Chondrocyte (in vitro differentiated cells): Measurements from ENCODE around the gene KLC1. TPM values are rescaled to one million over a fixed set of nuclear protein-coding genes. Genes with fewer than 3 reads are reported as not detected.
"Not testable (repeated sequence)": the region's sequence is repeated elsewhere in the genome, so short reads cannot be mapped to it uniquely, and the experiment has no call there.

Experiments used
- DNase-seq: peaks from one replicate; pipeline ENCODE4 v3.0.0; 2021; ENCODE audit warnings: mixed read lengths, low spot score
- H3K27ac Mint-ChIP-seq: one replicate; pipeline ENCODE4 v1.8.0; 2021; ENCODE audit warnings: mild to moderate bottlenecking, moderate library complexity, mixed read lengths; ENCODE audit not compliant: unreplicated experiment
- H3K27me3 Mint-ChIP-seq: 2 replicates; pipeline ENCODE4 v1.8.0; 2021; ENCODE audit warnings: low read depth, mixed read lengths
- H3K36me3 Mint-ChIP-seq: 2 replicates; pipeline ENCODE4 v1.8.0; 2021; ENCODE audit warnings: low read depth, mixed read lengths
- H3K4me1 Mint-ChIP-seq: 2 replicates; pipeline ENCODE4 v1.8.0; 2021; ENCODE audit warnings: low read depth, mild to moderate bottlenecking, mixed read lengths
- H3K4me3 Mint-ChIP-seq: one replicate; pipeline ENCODE4 v1.8.0; 2021; ENCODE audit warnings: mild to moderate bottlenecking, moderate library complexity, mixed read lengths; ENCODE audit not compliant: unreplicated experiment
- H3K9me3 Mint-ChIP-seq: 2 replicates; pipeline ENCODE4 v1.8.0; 2021; ENCODE audit warnings: low read depth, mixed read lengths
- CTCF ChIP-seq: fragments of 200-600 bp; sonication (generic); IDR thresholded peaks from 2 replicates; pipeline ENCODE4 v1.5.0; 2021; ENCODE audit warnings: antibody characterized with exemption, mild to moderate bottlenecking, moderate library complexity
- total RNA-seq: library from RNA; stranded (reverse); gene quantifications from 3 replicates; pipeline ENCODE4 v1.2.1, GENCODE V29; 2021

The KLC1 gene
- total RNA-seq, 1 donor from 2014 or later = 190 TPM

- Mint-ChIP-seq H3K9me3 (no peaks in the 10 kb centered on the region), H3K27ac (peak overlapping the region; percentile 90), H3K36me3 (peaks cover 17% of the 10 kb centered on the region), H3K4me3 (no peak overlapping the region), H3K4me1 (peaks cover 54% of the 10 kb centered on the region), H3K27me3 (no peaks in the 10 kb centered on the region)
- no peak for TF ChIP-seq CTCF
- DNase-seq = no peak
Observed at GRCh38 chr14:103652806-103653205, 23.8 kb downstream of the KLC1 start.

GRCh38 chr14:103653336-103653735, 24.3 kb downstream of the KLC1 start:
- Mint-ChIP-seq H3K4me1 (peaks cover 54% of the 10 kb centered on the region), H3K27ac (peak overlapping the region; percentile 90), H3K36me3 (peaks cover 20% of the 10 kb centered on the region)
- peak; percentile 40 for DNase-seq
- not testable (repeated sequence) for H3K9me3 Mint-ChIP-seq, H3K4me3 Mint-ChIP-seq, H3K27me3 Mint-ChIP-seq

GRCh38 chr14:103653805-103654204, 24.8 kb downstream of the KLC1 start:
- H3K27me3 Mint-ChIP-seq = no peaks in the 10 kb centered on the region
- H3K4me3 Mint-ChIP-seq = no peak overlapping the region
- peak overlapping the region; percentile 90 for H3K27ac Mint-ChIP-seq
- peaks cover 54% of the 10 kb centered on the region for H3K4me1 Mint-ChIP-seq
- TF ChIP-seq CTCF = no peak
- no peaks in the 10 kb centered on the region for H3K9me3 Mint-ChIP-seq
- H3K36me3 Mint-ChIP-seq = peaks cover 20% of the 10 kb centered on the region
- peak; percentile 60 for DNase-seq

GRCh38 chr14:103654619-103655018, 25.6 kb downstream of the KLC1 start:
- Mint-ChIP-seq H3K27ac (peak overlapping the region; percentile 90), H3K4me1 (peaks cover 54% of the 10 kb centered on the region), H3K9me3 (no peaks in the 10 kb centered on the region), H3K27me3 (no peaks in the 10 kb centered on the region), H3K4me3 (no peak overlapping the region), H3K36me3 (peaks cover 25% of the 10 kb centered on the region)
- peak; percentile 5 for DNase-seq
- TF ChIP-seq CTCF = no peak

- H3K36me3 Mint-ChIP-seq = peaks cover 29% of the 10 kb centered on the region
- no peak for DNase-seq
- no peak overlapping the region for H3K4me3 Mint-ChIP-seq
- H3K9me3 Mint-ChIP-seq = no peaks in the 10 kb centered on the region
- TF ChIP-seq CTCF = no peak
- H3K27ac Mint-ChIP-seq = peak overlapping the region; percentile 27
- H3K27me3 Mint-ChIP-seq = no peaks in the 10 kb centered on the region
- peaks cover 49% of the 10 kb centered on the region for H3K4me1 Mint-ChIP-seq
Observed at GRCh38 chr14:103656031-103656755, 27.2 kb downstream of the KLC1 start.

- H3K9me3 Mint-ChIP-seq = no peaks in the 10 kb centered on the region
- TF ChIP-seq CTCF = no peak
- H3K36me3 Mint-ChIP-seq = peaks cover 31% of the 10 kb centered on the region
- no peaks in the 10 kb centered on the region for H3K27me3 Mint-ChIP-seq
- H3K4me1 Mint-ChIP-seq = peaks cover 47% of the 10 kb centered on the region
- H3K4me3 Mint-ChIP-seq = no peak overlapping the region
- DNase-seq = no peak
- H3K27ac Mint-ChIP-seq = no peak overlapping the region
Observed at GRCh38 chr14:103656756-103657133, 27.7 kb downstream of the KLC1 start.
